ENCODE data around the gene NHERF1. TPM values are rescaled to one million over a fixed set of nuclear protein-coding genes. Genes with fewer than 3 reads are reported as not detected.

Gene NHERF1
- polyA plus RNA-seq, 1 of the 3 experiments (the other 2 are of a cell fraction): 40.1 TPM

- TF ChIP-seq RXRA (IDR thresholded peaks at IDR 0.05; ENCODE audit: borderline replicate concordance, low read depth) (no peak), EP300 (IDR thresholded peaks at IDR 0.05; ENCODE audit: borderline replicate concordance in 1 of 2, low read depth in 1 of 2, low read length in 1 of 2) (peak in 1 of 2 experiments; percentile 30; a peak in 1 of 4 replicates), FOXM1 (IDR thresholded peaks at IDR 0.05; ENCODE audit: low read depth) (no peak), RAD21 (IDR thresholded peaks at IDR 0.05; ENCODE audit: low read length) (peak; percentile 54), CHD2 (IDR thresholded peaks at IDR 0.05; ENCODE audit: low read length, partially characterized antibody) (peak; percentile 63), TCF12 (IDR thresholded peaks at IDR 0.05) (0 out of 2 replicates have a peak, but pooled peaks have one; percentile 3), MAX (IDR thresholded peaks at IDR 0.05; ENCODE audit: low read depth) (0 out of 2 replicates have a peak, but pooled peaks have one; percentile 13), PBX3 (IDR thresholded peaks at IDR 0.05) (peak; percentile 17; the same call in 1 of the 2 replicates), EZH2phosphoT487 (IDR thresholded peaks at IDR 0.05; ENCODE audit: borderline replicate concordance, low read depth) (no peak), IRF3 (IDR thresholded peaks at IDR 0.05; ENCODE audit: low read depth, low read length) (peak; percentile 33; the same call in 1 of the 2 replicates)
These were observed at the start of gene NHERF1 (continued) for GRCh38 chr17:74748529-74749278.

- H3K4me2 ChIP-seq: no peak overlapping the region
- ChIA-PET CTCF (no interaction called here), POLR2A (no interaction called here)
- H3K36me3 ChIP-seq (replicated peaks in 1 of 2; ENCODE audit: control insufficient read depth in 1 of 2, insufficient read depth in 2 of 2, low read length in 1 of 2): no peaks in the 10 kb centered on the region
- H3K4me3 ChIP-seq (ENCODE audit: low read depth in 2 of 2, low read length in 1 of 2): no peak overlapping the region
- H3K4me1 ChIP-seq (ENCODE audit: control insufficient read depth in 1 of 2, insufficient read depth in 2 of 2, low read depth in 1 of 2, low read length in 1 of 2): no peaks in the 10 kb centered on the region
- H3K9ac ChIP-seq: no peak overlapping the region
- H3K79me2 ChIP-seq (ENCODE audit: insufficient read depth): no peaks in the 10 kb centered on the region
- no peaks in the 10 kb centered on the region for H3K9me2 ChIP-seq
- TF ChIP-seq CHD2 (IDR thresholded peaks at IDR 0.05; ENCODE audit: low read length, partially characterized antibody): no peak
- no peak for TF ChIP-seq REST (IDR thresholded peaks at IDR 0.05; ENCODE audit: low read depth, low read length)
- TF ChIP-seq JUND (IDR thresholded peaks at IDR 0.05): no peak
- TF ChIP-seq TCF12 (IDR thresholded peaks at IDR 0.05): no peak
- TF ChIP-seq NFIC (IDR thresholded peaks at IDR 0.05; ENCODE audit: borderline replicate concordance): no peak
- no peak for TF ChIP-seq ELF1 (IDR thresholded peaks at IDR 0.05)
- TF ChIP-seq RCOR1 (IDR thresholded peaks at IDR 0.05; ENCODE audit: low read length): no peak
- no peak for TF ChIP-seq SIN3A (IDR thresholded peaks at IDR 0.05; ENCODE audit: borderline replicate concordance, low read depth, low read length)
- no peak for TF ChIP-seq FOXM1 (IDR thresholded peaks at IDR 0.05; ENCODE audit: low read depth)
- no peak for TF ChIP-seq PBX3 (IDR thresholded peaks at IDR 0.05)
- no peak for TF ChIP-seq RAD21 (IDR thresholded peaks at IDR 0.05; ENCODE audit: low read length)
- no peak for TF ChIP-seq GATA2 (CRISPR knock-in tag; IDR thresholded peaks at IDR 0.05)
- no peak for TF ChIP-seq RXRA (IDR thresholded peaks at IDR 0.05; ENCODE audit: borderline replicate concordance, low read depth)
- TF ChIP-seq GABPA (IDR thresholded peaks at IDR 0.05; ENCODE audit: low read depth): no peak
- no peaks in the 10 kb centered on the region for H3K9me3 ChIP-seq
- H3K27me3 ChIP-seq (ENCODE audit: insufficient read depth): no peaks in the 10 kb centered on the region
- no peaks in the 10 kb centered on the region for H3F3A ChIP-seq (replicated peaks; ENCODE audit: insufficient read depth)
- no peak overlapping the region for H3K27ac ChIP-seq (ENCODE audit: low read depth in 2 of 2, low read length in 1 of 2)
- H4K20me1 ChIP-seq (ENCODE audit: insufficient read depth): no peaks in the 10 kb centered on the region
- WGBS (ENCODE audit: low lambda C conversion rate): 42% methylated on average over 9 of the region's 9 CpGs
- no peak overlapping the region for H2AFZ ChIP-seq (ENCODE audit: low read depth)
- DNase-seq: no peak
These were observed 49.2 kb upstream of the NHERF1 start for GRCh38 chr17:74699236-74699635.

Data from SK-N-SH (cell line).